ENCODE measurements around the gene SMOC2.

The SMOC2 gene

GRCh38 chr6:168447282-168447681 is 6.3 kb downstream of the SMOC2 start:
- no peak for DNase-seq

GRCh38 chr6:168447700-168448099 is 6.7 kb downstream of the SMOC2 start:
- DNase-seq, result no peak

GRCh38 chr6:168448243-168448855 is 7.4 kb downstream of the SMOC2 start:
- no peak for DNase-seq

- DNase-seq, result no peak
Measured at GRCh38 chr6:168450917-168451316, 9.9 kb downstream of the SMOC2 start.

GRCh38 chr6:168451805-168452517 is 11.0 kb downstream of the SMOC2 start:
- no peak for DNase-seq

GRCh38 chr6:168452685-168453377 is 11.8 kb downstream of the SMOC2 start:
- no peak for DNase-seq

- DNase-seq, result no peak
Measured at GRCh38 chr6:168455847-168456530, 15.0 kb downstream of the SMOC2 start.

- no peak for DNase-seq
Measured at GRCh38 chr6:168456907-168457652, 16.1 kb downstream of the SMOC2 start.

GRCh38 chr6:168457653-168457934 is 16.6 kb downstream of the SMOC2 start:
- DNase-seq, result no peak

- no peak for DNase-seq
Measured at GRCh38 chr6:168458101-168458500, 17.1 kb downstream of the SMOC2 start.

GRCh38 chr6:168459572-168459971 is 18.6 kb downstream of the SMOC2 start:
- DNase-seq, result no peak

- no peak for DNase-seq
Measured at GRCh38 chr6:168462289-168462853, 21.4 kb downstream of the SMOC2 start.

GRCh38 chr6:168464546-168464945 is 23.6 kb downstream of the SMOC2 start:
- DNase-seq, result no peak

GRCh38 chr6:168468045-168468444 is 27.1 kb downstream of the SMOC2 start:
- no peak for DNase-seq

- DNase-seq, result no peak
Measured at GRCh38 chr6:168469521-168469920, 28.5 kb downstream of the SMOC2 start.

GRCh38 chr6:168469926-168470325 is 28.9 kb downstream of the SMOC2 start:
- DNase-seq, result no peak

- no peak for DNase-seq
Measured at GRCh38 chr6:168472363-168472762, 31.4 kb downstream of the SMOC2 start.

- DNase-seq, result no peak
Measured at GRCh38 chr6:168473197-168473596, 32.2 kb downstream of the SMOC2 start.

GRCh38 chr6:168475188-168476013 is 34.4 kb downstream of the SMOC2 start:
- DNase-seq, result no peak

- no peak for DNase-seq
Measured at GRCh38 chr6:168479421-168479820, 38.4 kb downstream of the SMOC2 start.

GRCh38 chr6:168480481-168480880 is 39.5 kb downstream of the SMOC2 start:
- no peak for DNase-seq

GRCh38 chr6:168485818-168486217 is 44.8 kb downstream of the SMOC2 start:
- no peak for DNase-seq
